Thyroid gland (tissue), 4 donors: ENCODE data around the gene CRYAB. TPM values are rescaled to one million over a fixed set of nuclear protein-coding genes. Genes with fewer than 3 reads are reported as not detected.
A peak's percentile ranks its signal among the peaks of the same experiment; 100 is the strongest.

Source experiments
- DNase-seq, 2 donors: peaks; one replicate each; pipeline ENCODE4 v3.0.0-alpha.2; 2019
- H3K27ac ChIP-seq, 3 donors: fragments of 200-600 bp; sonication (generic); 1 replicate in 2 of 3; 2 replicates in 1 of 3; pipeline ENCODE4 v1.5.1; 2016 to 2019; ENCODE audit warnings: mild to moderate bottlenecking in 1 of 3, moderate library complexity in 1 of 3
- H3K27me3 ChIP-seq: fragments of 200-600 bp; sonication (generic); one replicate; pipeline ENCODE4 v1.5.1; 2019
- H3K36me3 ChIP-seq, 2 donors: fragments of 200-600 bp; sonication (generic); one replicate each; pipeline ENCODE4 v1.5.1; 2016 to 2019
- H3K4me1 ChIP-seq, 2 donors: fragments of 200-600 bp; sonication (generic); one replicate each; pipeline ENCODE4 v1.5.1; 2017 to 2019
- H3K4me3 ChIP-seq, 3 donors: fragments of 200-600 bp; sonication (generic); replicated peaks in 1 of 3; 1 replicate in 2 of 3; 2 replicates in 1 of 3; pipeline ENCODE4 v1.5.1; 2016; ENCODE audit warnings: mild to moderate bottlenecking in 1 of 3
- H3K9me3 ChIP-seq: fragments of 200-600 bp; sonication (generic); one replicate; pipeline ENCODE4 v1.5.1; 2017
- CTCF ChIP-seq, 6 experiments: fragments of 200-600 bp in 3 of 6; fragments of 450-650 bp in 3 of 6; sonication (generic) in 3 of 6; IDR thresholded peaks; one replicate each; pipeline ENCODE4 v1.5.1; 2016 to 2019; ENCODE audit warnings: antibody characterized with exemption in 6 of 6, mild to moderate bottlenecking in 2 of 6, inconsistent platforms in 1 of 6, moderate library complexity in 1 of 6
- POLR2A ChIP-seq, 2 donors: fragments of 450-650 bp; IDR thresholded peaks; one replicate each; pipeline ENCODE4 v1.6.1; 2017; ENCODE audit warnings: antibody characterized with exemption in 2 of 2, mild to moderate bottlenecking in 2 of 2, moderate library complexity in 1 of 2
- WGBS, 2 donors: methylation state at CpG; one replicate each; pipeline ENCODE4 v1.1.5; 2017; 5-methylcytosine and 5-hydroxymethylcytosine counted together
- intact Hi-C: fragments of 100-400 bp; cut with DNase I; formaldehyde crosslinking; loops from one replicate; pipeline ENCODE4 v1.15.1; 2023
- total RNA-seq, 4 donors: library from RNA; depleted of rRNA; stranded (reverse); fragments of >200 nt; gene quantifications; one replicate each; pipeline ENCODE4 v1.2.3, GENCODE V29; 2016

Gene CRYAB
- total RNA-seq, 4 donors from 2014 or later: 174 to 350 (median 250) TPM

- no peaks in the 10 kb centered on the region for H3K9me3 ChIP-seq
- intact Hi-C loops: no loop called here
- H3K36me3 ChIP-seq: no peaks in the 10 kb centered on the region
- no peaks in the 10 kb centered on the region for H3K27me3 ChIP-seq
- H3K4me1 ChIP-seq: peaks cover 23 to 37% of the 10 kb centered on the region in 2 donors
- WGBS, 2 donors: 54 to 72% methylated on average over 5 of the region's 5 CpGs
- TF ChIP-seq POLR2A (IDR thresholded peaks at IDR 0.05) (no peak), CTCF (IDR thresholded peaks at IDR 0.05) (no peak)
- DNase-seq: no peak
- peak overlapping the region; percentile 48 to 91 (median 80) for H3K27ac ChIP-seq
- no peak overlapping the region for H3K4me3 ChIP-seq
Observed at GRCh38 chr11:111944651-111945051, 33.1 kb upstream of the CRYAB start.

DNA sequence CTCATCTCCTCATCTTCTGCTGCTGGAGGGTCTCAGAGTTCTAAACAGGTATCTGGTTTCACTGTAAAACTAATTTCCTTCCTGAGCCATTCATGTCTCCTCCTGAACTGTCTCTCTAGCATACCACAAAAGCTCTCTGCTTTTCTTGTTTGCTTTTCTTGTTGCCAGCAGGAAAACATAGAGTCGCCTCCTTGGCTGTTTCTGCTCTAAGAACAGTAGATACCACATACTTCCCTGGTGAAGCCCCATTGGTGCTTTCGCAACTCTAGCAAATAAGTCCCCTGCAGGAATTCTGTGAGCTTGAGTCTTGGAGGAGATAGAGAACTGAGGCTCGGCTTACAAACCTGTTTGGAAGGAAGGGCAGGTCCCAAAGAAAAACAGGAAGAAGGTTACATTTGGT, 32.6 kb upstream of the CRYAB start:
- H3K9me3 ChIP-seq: no peaks in the 10 kb centered on the region
- H3K36me3 ChIP-seq: no peaks in the 10 kb centered on the region
- TF ChIP-seq POLR2A (IDR thresholded peaks at IDR 0.05) (no peak), CTCF (IDR thresholded peaks at IDR 0.05) (no peak)
- H3K27me3 ChIP-seq: no peaks in the 10 kb centered on the region
- peaks cover 23 to 37% of the 10 kb centered on the region in 2 donors for H3K4me1 ChIP-seq
- 46 to 52% methylated on average over 3 of the region's 3 CpGs for WGBS, 2 donors
- no peak overlapping the region for H3K4me3 ChIP-seq
- intact Hi-C loops: no loop called here
- DNase-seq: no peak
- peak overlapping the region; percentile 48 to 91 (median 80) for H3K27ac ChIP-seq

DNA sequence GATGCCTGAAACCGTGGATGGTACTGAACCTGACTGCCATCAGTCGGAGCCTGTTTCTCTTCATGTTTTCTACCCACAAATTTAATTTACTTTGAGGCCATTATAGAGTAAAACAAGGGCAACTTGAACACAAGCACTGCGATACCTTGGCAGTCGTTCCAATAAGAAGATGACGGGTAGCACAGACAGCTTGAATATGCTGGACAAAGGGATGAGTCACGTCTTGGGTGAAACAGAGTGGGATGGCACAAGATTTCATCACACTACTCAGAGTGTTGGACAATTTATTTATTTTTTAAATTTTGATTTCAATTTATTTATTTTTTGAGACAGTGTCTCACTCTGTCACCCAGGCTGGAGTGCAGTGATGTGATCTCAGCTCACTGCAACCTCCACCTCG, 31.3 kb upstream of the CRYAB start:
- intact Hi-C loops: no loop called here
- WGBS, 2 donors: 88 to 95% methylated on average over 7 of the region's 7 CpGs
- H3K27ac ChIP-seq: no peak overlapping the region

GRCh38 chr11:111941963-111942362, 30.4 kb upstream of the CRYAB start:
- TF ChIP-seq CTCF (IDR thresholded peaks at IDR 0.05): no peak
- TF ChIP-seq POLR2A (IDR thresholded peaks at IDR 0.05): no peak
- H3K9me3 ChIP-seq: no peaks in the 10 kb centered on the region
- H3K4me3 ChIP-seq: no peak overlapping the region
- H3K4me1 ChIP-seq: peaks cover 23 to 50% of the 10 kb centered on the region in 2 donors
- H3K27ac ChIP-seq: peak overlapping the region in 1 of 3 donors; percentile 29
- no peak for DNase-seq
- WGBS, 2 donors: 84 to 93% methylated on average over 5 of the region's 5 CpGs
- intact Hi-C loops: no loop called here
- no peaks in the 10 kb centered on the region for H3K36me3 ChIP-seq
- no peaks in the 10 kb centered on the region for H3K27me3 ChIP-seq

More for the DNA sequence above, 31.3 kb upstream of the CRYAB start:
- Histone ChIP-seq H3K9me3 (no peaks in the 10 kb centered on the region), H3K36me3 (no peaks in the 10 kb centered on the region), H3K4me3 (no peak overlapping the region), H3K4me1 (peaks cover 23 to 50% of the 10 kb centered on the region in 2 donors), H3K27me3 (no peaks in the 10 kb centered on the region)
- DNase-seq: no peak
- TF ChIP-seq POLR2A (IDR thresholded peaks at IDR 0.05) (no peak), CTCF (IDR thresholded peaks at IDR 0.05) (no peak)

DNA sequence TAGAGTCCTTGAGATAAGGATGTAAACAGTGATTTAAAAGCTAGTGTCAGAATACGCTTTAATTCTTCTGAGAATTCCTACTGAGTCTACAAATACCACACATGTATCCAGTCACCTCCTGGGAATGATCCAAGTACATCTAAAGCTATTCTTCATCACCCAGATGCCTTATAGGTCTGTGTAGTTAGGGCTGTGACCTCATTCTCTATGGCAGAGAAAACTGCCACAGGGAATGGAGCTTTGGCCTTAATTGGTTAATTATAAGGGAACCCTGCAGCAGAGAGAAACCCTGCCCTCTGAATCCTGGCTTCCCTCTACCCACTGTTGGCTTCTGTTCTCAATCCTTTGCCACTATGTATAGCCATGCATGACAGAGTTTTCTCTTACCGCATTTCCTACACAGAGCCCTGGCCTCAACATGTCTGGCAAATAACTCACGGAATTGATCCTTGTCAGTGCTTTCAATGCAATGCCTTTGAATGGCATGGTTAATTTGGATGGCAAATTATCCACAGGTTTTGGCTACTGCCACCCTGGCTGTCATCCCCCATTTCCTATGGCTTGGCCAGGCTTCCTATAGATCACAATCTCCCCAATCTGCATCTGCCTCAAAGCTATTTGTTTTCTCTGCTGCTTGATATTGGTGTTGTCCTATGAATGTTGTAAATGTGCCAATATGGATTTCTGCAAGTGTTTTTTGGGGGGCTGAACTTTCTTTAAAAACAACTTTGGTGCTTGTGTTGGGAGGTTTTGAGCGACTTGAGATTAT, 28.4 kb upstream of the CRYAB start:
- 81 to 85% methylated on average over 4 of the region's 4 CpGs for WGBS, 2 donors
- TF ChIP-seq CTCF (IDR thresholded peaks at IDR 0.05) (no peak), POLR2A (IDR thresholded peaks at IDR 0.05) (no peak)

More for the DNA sequence above, 28.4 kb upstream of the CRYAB start:
- H3K27ac ChIP-seq: peak overlapping the region in 1 of 3 donors; percentile 91
- H3K4me1 ChIP-seq: peaks cover 30 to 47% of the 10 kb centered on the region in 2 donors
- no peak overlapping the region for H3K4me3 ChIP-seq
- no peaks in the 10 kb centered on the region for H3K9me3 ChIP-seq
- no peaks in the 10 kb centered on the region for H3K27me3 ChIP-seq
- no peak for DNase-seq
- no peaks in the 10 kb centered on the region for H3K36me3 ChIP-seq
- intact Hi-C loops: loop anchor here (5.0 kb wide), 1 partner anchor 37 kb away; no protein-coding TSS in a partner anchor
